Stomach (tissue), 19 donors: ENCODE data around the gene NPTX1. TPM values are rescaled to one million over a fixed set of nuclear protein-coding genes. Genes with fewer than 3 reads are reported as not detected.

Experiments used
- DNase-seq, 2 donors: peaks; one replicate each; pipeline versions ENCODE4 v3.0.0 to v3.0.0-alpha.2; 2013 to 2019
- H3K27ac ChIP-seq, 5 donors: fragments of 200-600 bp in 4 of 5; sonication (generic) in 4 of 5; one replicate each; pipeline ENCODE4 v1.5.1; 2013 to 2019; ENCODE audit warnings: mild to moderate bottlenecking in 1 of 5, moderate library complexity in 1 of 5
- H3K27me3 ChIP-seq, 3 donors: fragments of 200-600 bp; sonication (generic); one replicate each; pipeline ENCODE4 v1.5.1; 2017 to 2019; ENCODE audit warnings: mixed run types in 1 of 3
- H3K36me3 ChIP-seq, 4 donors: fragments of 200-600 bp; sonication (generic); 1 replicate in 3 of 4; 2 replicates in 1 of 4; pipeline ENCODE4 v1.5.1; 2016 to 2019
- H3K4me1 ChIP-seq, 4 donors: fragments of 200-600 bp; sonication (generic); one replicate each; pipeline ENCODE4 v1.5.1; 2016 to 2019
- H3K4me3 ChIP-seq, 4 donors: fragments of 200-600 bp; sonication (generic) in 3 of 4; one replicate each; pipeline ENCODE4 v1.5.1; 2016 to 2019; ENCODE audit warnings: mild to moderate bottlenecking in 1 of 4
- H3K9me3 ChIP-seq, 4 donors: fragments of 200-600 bp; sonication (generic); one replicate each; pipeline ENCODE4 v1.5.1; 2016 to 2019
- CTCF ChIP-seq, 7 experiments: fragments of 450-650 bp in 4 of 7; fragments of 200-600 bp in 3 of 7; sonication (generic) in 3 of 7; IDR thresholded peaks; one replicate each; pipeline ENCODE4 v1.5.1; 2016 to 2019; ENCODE audit warnings: antibody characterized with exemption in 7 of 7, control low read depth in 2 of 7, mild to moderate bottlenecking in 1 of 7
- EP300 ChIP-seq: sonication (generic); formaldehyde crosslinking; IDR thresholded peaks from one replicate; pipeline ENCODE4 v1.6.1; 2017; ENCODE audit warnings: antibody characterized with exemption
- POLR2A ChIP-seq, 4 donors: fragments of 450-650 bp; IDR thresholded peaks; one replicate each; pipeline ENCODE4 v1.6.1; 2016; ENCODE audit warnings: antibody characterized with exemption in 4 of 4, control low read depth in 2 of 4, mild to moderate bottlenecking in 1 of 4, moderate library complexity in 1 of 4
- POLR2AphosphoS5 ChIP-seq, 3 donors: sonication (generic); formaldehyde crosslinking; IDR thresholded peaks; one replicate each; pipeline ENCODE4 v1.6.1; 2016; ENCODE audit warnings: antibody characterized with exemption in 3 of 3
- WGBS, 5 donors: extraction: QIAGEN DNeasy Blood & Tissue Kit in 3 of 5; methylation state at CpG; one replicate each; pipeline versions ENCODE4 v1.1.5 to v1.1.7; 2013 to 2018; 5-methylcytosine and 5-hydroxymethylcytosine counted together
- intact Hi-C: fragments of 100-400 bp; cut with DNase I; formaldehyde crosslinking; loops from one replicate; pipeline ENCODE4 v1.15.1; 2023; ENCODE audit warnings: low total_unique reads
- long read RNA-seq, 10 donors: transcript quantifications; one replicate each; lab custom pipeline, GENCODE V29; 2026
- polyA plus RNA-seq, 3 donors: library from polyadenylated mRNA; stranded (reverse); fragments of 200-250 nt; gene quantifications; one replicate each; pipeline ENCODE4 v1.2.3, GENCODE V29; 2013
- total RNA-seq, 5 donors: library from RNA; depleted of rRNA; stranded (reverse); fragments of >200 nt; gene quantifications; one replicate each; pipeline versions ENCODE4 v1.1.0 to v1.2.3, GENCODE V29; 2014 to 2016
- donor health status: healthy with polysubstance abuse.
- donor health status: Bipolar disorder and iron deficiency.
- donor health status: healthy.

Gene NPTX1
- total RNA-seq (1 to 10 TPM in 4 of 5 donors, under 1 TPM in 1; 0.43 to 9.3 (median 5.8) TPM), polyA plus RNA-seq (under 1 TPM in 2 of 3 donors, not detected in 1; 0.31 to 0.53 TPM)
- long read RNA-seq, donor 1, full-length matches to known transcripts, result 1 of 1 reads
- long read RNA-seq, donor 1, partial matches to known transcripts, result 0 of 1 reads
- long read RNA-seq, donor 1, other reads (novel, unspliced or antisense), result 0 of 1 reads
- long read RNA-seq, donor 2, full-length matches to known transcripts, result 1 of 1 reads
- long read RNA-seq, donor 2, partial matches to known transcripts, result 0 of 1 reads
- long read RNA-seq, donor 2, other reads (novel, unspliced or antisense), result 0 of 1 reads
- long read RNA-seq, donor 3, full-length matches to known transcripts, result 1 of 1 reads
- long read RNA-seq, donor 3, partial matches to known transcripts, result 0 of 1 reads
- long read RNA-seq, donor 3, other reads (novel, unspliced or antisense), result 0 of 1 reads
- long read RNA-seq, donor 4, result 0 reads
- long read RNA-seq, donor 5, full-length matches to known transcripts, result 6 of 6 reads
- long read RNA-seq, donor 5, partial matches to known transcripts, result 0 of 6 reads
- long read RNA-seq, donor 5, other reads (novel, unspliced or antisense), result 0 of 6 reads
- long read RNA-seq, donor 6, full-length matches to known transcripts, result 1 of 1 reads
- long read RNA-seq, donor 6, partial matches to known transcripts, result 0 of 1 reads
- long read RNA-seq, donor 6, other reads (novel, unspliced or antisense), result 0 of 1 reads
- long read RNA-seq, donor 7, result 0 reads
- long read RNA-seq, donor 8, full-length matches to known transcripts, result 2 of 2 reads
- long read RNA-seq, donor 8, partial matches to known transcripts, result 0 of 2 reads
- long read RNA-seq, donor 8, other reads (novel, unspliced or antisense), result 0 of 2 reads
- long read RNA-seq, donor 9, result 0 reads
- long read RNA-seq, donor 10, result 0 reads

- WGBS, 5 donors, result 1 to 2% (median 1%) methylated on average over 19 to 136 of the region's 136 CpGs
- H3K27ac ChIP-seq, result peak within 1 kb of the TSS in 1 of 5 donors; percentile 71
- peak in 1 of 2 donors; percentile 61 for DNase-seq
Measured at GRCh38 chr17:80475910-80476876, at the start of gene NPTX1. Gene NPTX1 (minus strand): TSS chr17:80476607. CDS start chr17:80476446, 161 bp downstream.

GRCh38 chr17:80523956-80524712, 47.7 kb upstream of the NPTX1 start:
- Histone ChIP-seq H3K4me1 (peaks cover 0 to 20% (median 0%) of the 10 kb centered on the region in 4 donors), H3K9me3 (peaks cover 0 to 3% (median 0%) of the 10 kb centered on the region in 4 donors), H3K36me3 (no peaks in the 10 kb centered on the region), H3K4me3 (no peak overlapping the region), H3K27ac (peak overlapping the region in 1 of 5 donors; percentile 62), H3K27me3 (peaks cover 0 to 31% (median 29%) of the 10 kb centered on the region in 3 donors)
- intact Hi-C loops, result no loop called here
- 52 to 62% (median 59%) methylated on average over 12 to 16 of the region's 16 CpGs for WGBS, 5 donors
- DNase-seq, result peak in 1 of 2 donors; percentile 27
- no peak for TF ChIP-seq EP300

More at GRCh38 chr17:80475910-80476876, at the start of gene NPTX1:
- Histone ChIP-seq H3K9me3 (no peaks in the 10 kb centered on the region), H3K4me3 (peak within 1 kb of the TSS; percentile 39 to 49 (median 45)), H3K36me3 (peaks cover 0 to 7% (median 0%) of the 10 kb centered on the region in 4 donors), H3K27me3 (peaks cover 19 to 100% (median 95%) of the 10 kb centered on the region in 3 donors), H3K4me1 (peaks cover 43 to 53% (median 48%) of the 10 kb centered on the region in 4 donors)
- no peak for TF ChIP-seq POLR2A (IDR thresholded peaks at IDR 0.05)
- TF ChIP-seq POLR2AphosphoS5 (IDR thresholded peaks at IDR 0.05), result no peak
- no peak for TF ChIP-seq CTCF (IDR thresholded peaks at IDR 0.05)
- intact Hi-C loops, result no loop called here

GRCh38 chr17:80523054-80523744, 46.8 kb upstream of the NPTX1 start:
- TF ChIP-seq POLR2A (IDR thresholded peaks at IDR 0.05) (no peak), CTCF (IDR thresholded peaks at IDR 0.05) (no peak), EP300 (no peak), POLR2AphosphoS5 (IDR thresholded peaks at IDR 0.05) (no peak)
- intact Hi-C loops, result no loop called here
- H3K36me3 ChIP-seq, result no peaks in the 10 kb centered on the region
- peaks cover 0 to 3% (median 0%) of the 10 kb centered on the region in 4 donors for H3K9me3 ChIP-seq
- DNase-seq, result no peak
- WGBS, 5 donors, result 73 to 83% (median 81%) methylated on average over 11 to 12 of the region's 12 CpGs
- peak overlapping the region in 1 of 5 donors; percentile 62 for H3K27ac ChIP-seq
- peaks cover 0 to 23% (median 22%) of the 10 kb centered on the region in 3 donors for H3K27me3 ChIP-seq
- peaks cover 0 to 19% (median 0%) of the 10 kb centered on the region in 4 donors for H3K4me1 ChIP-seq
- H3K4me3 ChIP-seq, result no peak overlapping the region
